Right lobe of liver (tissue), 6 donors: Measurements from ENCODE around the gene NCCRP1. TPM values are rescaled to one million over a fixed set of nuclear protein-coding genes. Genes with fewer than 3 reads are reported as not detected.

Experiments
- ATAC-seq, 4 donors: fragments of 200-7000 bp; cut with Tn5 transposase; one replicate each; pipeline ENCODE4 v1.9.1; 2020; ENCODE audit warnings: mild to moderate bottlenecking in 4 of 4, moderate library complexity in 4 of 4
- DNase-seq, 3 donors: peaks; one replicate each; pipeline ENCODE4 v3.0.0-alpha.2; 2020
- H3K27ac ChIP-seq, 3 donors: fragments of 200-600 bp; one replicate each; pipeline ENCODE4 v1.8.0; 2022
- H3K27me3 ChIP-seq, 2 donors: fragments of 200-600 bp; one replicate each; pipeline ENCODE4 v1.8.0; 2022
- H3K36me3 ChIP-seq, 4 donors: fragments of 200-600 bp; sonication (generic) in 1 of 4; one replicate each; pipeline versions ENCODE4 v1.5.1 to v1.8.0; 2017 to 2022; ENCODE audit warnings: control low read depth in 1 of 4
- H3K4me1 ChIP-seq, 4 donors: fragments of 200-600 bp; sonication (generic) in 1 of 4; one replicate each; pipeline versions ENCODE4 v1.5.1 to v1.8.0; 2017 to 2022; ENCODE audit warnings: control low read depth in 1 of 4
- H3K4me3 ChIP-seq, 3 donors: fragments of 200-600 bp; one replicate each; pipeline ENCODE4 v1.8.0; 2022
- H3K9me3 ChIP-seq, 4 donors: fragments of 200-600 bp; sonication (generic) in 1 of 4; one replicate each; pipeline versions ENCODE4 v1.5.1 to v1.8.0; 2017 to 2022; ENCODE audit warnings: control low read depth in 1 of 4
- POLR2A ChIP-seq: fragments of 450-650 bp; IDR thresholded peaks from one replicate; pipeline ENCODE4 v1.6.1; 2017; ENCODE audit warnings: antibody characterized with exemption, mild to moderate bottlenecking
- WGBS: methylation state at CpG from one replicate; pipeline ENCODE4 v1.1.6; 2018; ENCODE audit warnings: low coverage, low lambda C conversion rate; ENCODE audit not compliant: insufficient coverage; ENCODE audit errors: missing lambda C conversion rate; 5-methylcytosine and 5-hydroxymethylcytosine counted together
- intact Hi-C, 2 donors: fragments of 100-400 bp; cut with DNase I; formaldehyde crosslinking; loops; one replicate each; pipeline versions ENCODE4 v1.11.2 to v1.14.1; 2022
- total RNA-seq, 6 experiments: library from RNA; depleted of rRNA in 2 of 6; stranded (reverse); fragments of >200 nt in 2 of 6; fragmentation: NEBNext Ultra II Directional in 3 of 6; extraction: Animal tissue kit (Norgen Biotek cat#: 25700) in 3 of 6; gene quantifications; one replicate each; pipeline versions ENCODE4 v1.1.0 to v1.2.4, GENCODE V29; 2016 to 2023
- TF ChIP-seq, protein P1 (sequence below), 4 donors: fragments of 200-600 bp in 3 of 4; fragments of 450-650 bp in 1 of 4; IDR thresholded peaks; one replicate each; pipeline versions ENCODE4 v1.5.1 to v1.8.0; 2016 to 2022; ENCODE audit warnings: antibody characterized with exemption in 4 of 4, mild to moderate bottlenecking in 2 of 4
- donor health status: DM: no; HTN: yes; CAD: no.
- donor health status: DM: no; HTN: no; CAD: no.
- donor health status: DM: no; HTN: no; CAD: no.
- donor health status: DM: no; HTN: yes; CAD: no.
- donor health status: DM: no; HTN: yes; CAD: no.

Gene NCCRP1
- total RNA-seq, 6 experiments from 2014 or later = not detected

DNA sequence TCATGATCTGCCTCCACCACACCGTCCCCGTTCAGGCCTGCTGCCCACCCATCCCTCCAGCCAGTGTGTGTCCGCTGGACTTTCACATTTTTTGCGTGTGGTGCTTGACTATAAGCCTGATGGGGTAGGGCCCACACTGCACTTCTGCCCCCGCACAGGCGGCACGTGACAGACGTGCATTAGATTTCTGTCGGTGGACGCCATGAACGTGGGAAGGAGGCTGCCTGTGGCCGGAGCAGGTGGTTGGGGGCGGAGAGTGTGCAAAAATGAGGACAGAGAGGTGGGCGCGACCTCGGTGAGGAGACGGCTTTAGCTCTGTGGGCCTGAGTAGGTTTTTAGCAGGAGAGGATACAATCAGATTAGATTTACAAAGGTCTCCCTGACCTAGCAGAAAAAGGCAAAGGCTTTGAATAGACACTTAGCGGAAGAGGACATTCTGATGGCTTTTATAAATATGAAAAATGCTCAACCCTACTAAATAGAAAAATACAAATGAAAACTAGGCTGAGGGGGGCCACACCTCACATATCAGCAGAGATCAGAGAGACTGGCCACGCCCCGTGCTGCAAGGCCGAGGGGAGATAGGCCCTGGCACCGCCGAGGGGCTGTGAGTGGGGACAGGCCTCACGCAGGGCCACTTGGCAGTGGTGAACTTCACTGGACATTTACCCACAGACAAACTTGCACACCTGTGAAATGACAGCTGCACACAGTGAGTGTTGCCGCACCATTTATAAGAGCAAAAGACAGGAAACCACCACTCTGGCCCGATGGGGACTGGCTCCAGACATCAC is 45.8 kb upstream of the NCCRP1 start:
- 80% methylated on average over 19 of the region's 26 CpGs for WGBS
- Histone ChIP-seq H3K36me3 (no peaks in the 10 kb centered on the region), H3K27me3 (no peaks in the 10 kb centered on the region), H3K27ac (no peak overlapping the region), H3K9me3 (no peaks in the 10 kb centered on the region), H3K4me3 (no peak overlapping the region), H3K4me1 (peaks cover 0 to 12% (median 6%) of the 10 kb centered on the region in 4 donors)
- DNase-seq = no peak
- intact Hi-C loops = no loop called here
- no peak for TF ChIP-seq POLR2A
- TF ChIP-seq, protein P1, sequence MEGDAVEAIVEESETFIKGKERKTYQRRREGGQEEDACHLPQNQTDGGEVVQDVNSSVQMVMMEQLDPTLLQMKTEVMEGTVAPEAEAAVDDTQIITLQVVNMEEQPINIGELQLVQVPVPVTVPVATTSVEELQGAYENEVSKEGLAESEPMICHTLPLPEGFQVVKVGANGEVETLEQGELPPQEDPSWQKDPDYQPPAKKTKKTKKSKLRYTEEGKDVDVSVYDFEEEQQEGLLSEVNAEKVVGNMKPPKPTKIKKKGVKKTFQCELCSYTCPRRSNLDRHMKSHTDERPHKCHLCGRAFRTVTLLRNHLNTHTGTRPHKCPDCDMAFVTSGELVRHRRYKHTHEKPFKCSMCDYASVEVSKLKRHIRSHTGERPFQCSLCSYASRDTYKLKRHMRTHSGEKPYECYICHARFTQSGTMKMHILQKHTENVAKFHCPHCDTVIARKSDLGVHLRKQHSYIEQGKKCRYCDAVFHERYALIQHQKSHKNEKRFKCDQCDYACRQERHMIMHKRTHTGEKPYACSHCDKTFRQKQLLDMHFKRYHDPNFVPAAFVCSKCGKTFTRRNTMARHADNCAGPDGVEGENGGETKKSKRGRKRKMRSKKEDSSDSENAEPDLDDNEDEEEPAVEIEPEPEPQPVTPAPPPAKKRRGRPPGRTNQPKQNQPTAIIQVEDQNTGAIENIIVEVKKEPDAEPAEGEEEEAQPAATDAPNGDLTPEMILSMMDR (IDR thresholded peaks at IDR 0.05) = no peak
- no peak for ATAC-seq

DNA sequence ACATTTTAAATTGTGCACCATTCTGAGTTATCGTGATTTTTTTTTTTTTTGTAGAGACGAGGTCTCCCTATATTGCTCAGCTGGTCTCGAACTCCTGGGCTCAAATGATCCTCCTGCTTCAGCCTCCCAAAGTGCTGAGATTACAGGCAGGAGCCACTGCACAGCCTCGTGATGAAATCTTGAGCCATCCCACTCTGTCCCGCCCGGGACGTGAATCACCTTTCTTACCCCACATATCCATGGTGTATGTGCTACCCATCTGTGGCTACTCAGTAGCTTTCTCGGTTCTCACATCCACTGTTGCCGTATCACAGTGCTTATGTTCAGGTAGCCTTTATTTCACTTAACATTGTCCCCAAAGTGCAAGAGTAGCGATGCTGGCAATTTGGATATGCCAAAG is 44.7 kb upstream of the NCCRP1 start:
- 92% methylated on average over 8 of the region's 10 CpGs for WGBS
- Histone ChIP-seq H3K27ac (no peak overlapping the region), H3K4me3 (no peak overlapping the region), H3K4me1 (peaks cover 0 to 19% (median 6%) of the 10 kb centered on the region in 4 donors), H3K36me3 (no peaks in the 10 kb centered on the region), H3K9me3 (no peaks in the 10 kb centered on the region), H3K27me3 (no peaks in the 10 kb centered on the region)
- ATAC-seq (no peak), DNase-seq (no peak)
- intact Hi-C loops = no loop called here
- TF ChIP-seq POLR2A = no peak
- TF ChIP-seq, protein P1 (IDR thresholded peaks at IDR 0.05) = no peak

DNA sequence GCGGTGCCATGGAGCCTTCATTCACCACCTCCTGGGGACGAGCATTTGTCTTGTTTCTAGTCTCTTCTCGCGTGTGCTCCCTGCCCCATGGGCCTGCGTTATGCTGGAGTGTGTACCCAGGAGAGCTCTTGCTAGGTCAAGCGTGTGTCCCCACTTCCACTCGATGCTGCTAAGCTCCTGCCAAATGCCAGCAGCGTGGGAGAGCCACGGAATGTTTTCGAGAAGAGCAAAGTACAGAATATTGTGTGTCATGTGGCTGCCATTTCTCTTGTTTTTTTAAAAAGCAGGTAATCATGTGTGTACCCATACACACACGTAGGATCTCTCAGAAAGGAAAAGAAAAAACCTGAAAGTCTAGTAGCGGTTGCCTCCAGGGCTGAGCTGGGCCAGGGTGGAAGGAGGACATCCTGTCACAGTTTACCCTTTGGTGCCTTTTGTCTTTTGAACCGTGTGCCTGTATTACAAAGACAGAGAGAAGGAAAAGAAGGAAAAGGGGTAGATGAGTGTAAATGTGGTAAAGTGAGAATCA is 42.6 kb upstream of the NCCRP1 start:
- no peaks in the 10 kb centered on the region for H3K36me3 ChIP-seq
- no peak overlapping the region for H3K4me3 ChIP-seq

DNA sequence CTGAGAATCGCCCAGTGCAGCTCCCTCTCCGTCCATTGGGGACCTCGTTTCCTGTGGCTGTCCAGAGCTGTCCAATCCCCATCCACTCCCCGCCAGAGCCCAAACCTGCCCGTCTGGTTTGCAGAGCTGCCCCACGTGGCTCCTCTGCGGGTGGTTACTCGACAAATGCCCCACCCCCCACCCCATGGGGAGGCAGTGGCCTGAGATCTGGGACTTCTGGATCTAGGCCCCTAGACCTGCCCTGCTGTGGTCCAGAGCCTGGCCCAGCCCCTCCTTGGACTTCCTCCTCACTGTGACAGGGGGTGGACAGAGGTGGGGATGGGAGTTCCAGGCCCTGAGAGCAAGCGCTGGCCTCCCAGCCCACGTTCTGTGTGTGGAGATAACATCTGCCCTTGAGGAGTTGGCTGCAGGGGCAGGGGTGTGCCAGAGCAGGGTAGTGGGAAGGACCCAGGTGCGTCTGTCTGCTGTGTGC is 42.1 kb upstream of the NCCRP1 start:
- WGBS = 79% methylated on average over 3 of the region's 11 CpGs
- peak in 2 of 4 donors; percentile 4 to 20 for ATAC-seq
- H3K4me1 ChIP-seq = peaks cover 0 to 25% (median 6%) of the 10 kb centered on the region in 4 donors
- H3K36me3 ChIP-seq = no peaks in the 10 kb centered on the region
- no peak for DNase-seq
- intact Hi-C loops = no loop called here
- no peaks in the 10 kb centered on the region for H3K9me3 ChIP-seq
- H3K4me3 ChIP-seq = no peak overlapping the region
- H3K27me3 ChIP-seq = no peaks in the 10 kb centered on the region
- peak overlapping the region in 1 of 3 donors; percentile 46 for H3K27ac ChIP-seq
- TF ChIP-seq POLR2A = no peak
- TF ChIP-seq, protein P1 (IDR thresholded peaks at IDR 0.05) = no peak

More for the DNA sequence above, 42.6 kb upstream of the NCCRP1 start:
- peak; percentile 47 to 55 (median 50) for ATAC-seq
- Histone ChIP-seq H3K4me1 (peaks cover 0 to 25% (median 6%) of the 10 kb centered on the region in 4 donors), H3K27me3 (no peaks in the 10 kb centered on the region), H3K27ac (peak overlapping the region in 1 of 3 donors; percentile 46), H3K9me3 (no peaks in the 10 kb centered on the region)
- DNase-seq = no peak
- intact Hi-C loops = no loop called here
- WGBS = 44% methylated on average over 13 of the region's 13 CpGs
- no peak for TF ChIP-seq POLR2A
- TF ChIP-seq, protein P1 (IDR thresholded peaks at IDR 0.05) = no peak
